ENCODE results near the gene ATF7.

GRCh38 chr12:53461059-53461458 lies 165.1 kb downstream of the ATF7 start:
- TF ChIP-seq POLR2A (IDR thresholded peaks at IDR 0.05; ENCODE audit: low read depth, low read length) (no peak), FOS (IDR thresholded peaks at IDR 0.05; ENCODE audit: borderline replicate concordance, insufficient read depth, low read length) (no peak), POLR2AphosphoS5 (IDR thresholded peaks at IDR 0.05; ENCODE audit: insufficient read depth, low read depth, low read length) (no peak), MAX (IDR thresholded peaks at IDR 0.05; ENCODE audit: insufficient read depth, insufficient read length) (no peak), CTCF (IDR thresholded peaks at IDR 0.05; ENCODE audit: extremely low read depth in 1 of 2, insufficient read depth in 1 of 2, low read depth in 1 of 2, low read length in 2 of 2) (no peak), EZH2 (IDR thresholded peaks at IDR 0.05; ENCODE audit: borderline replicate concordance, low read depth, low read length, severe bottlenecking) (no peak)
